ENCODE results near the gene SFMBT1. TPM values are rescaled to one million over a fixed set of nuclear protein-coding genes. Genes with fewer than 3 reads are reported as not detected.

Gene SFMBT1
- total and polyA plus RNA-seq, 12 donors: 3.1 to 19.1 (median 16.3) TPM

DNA sequence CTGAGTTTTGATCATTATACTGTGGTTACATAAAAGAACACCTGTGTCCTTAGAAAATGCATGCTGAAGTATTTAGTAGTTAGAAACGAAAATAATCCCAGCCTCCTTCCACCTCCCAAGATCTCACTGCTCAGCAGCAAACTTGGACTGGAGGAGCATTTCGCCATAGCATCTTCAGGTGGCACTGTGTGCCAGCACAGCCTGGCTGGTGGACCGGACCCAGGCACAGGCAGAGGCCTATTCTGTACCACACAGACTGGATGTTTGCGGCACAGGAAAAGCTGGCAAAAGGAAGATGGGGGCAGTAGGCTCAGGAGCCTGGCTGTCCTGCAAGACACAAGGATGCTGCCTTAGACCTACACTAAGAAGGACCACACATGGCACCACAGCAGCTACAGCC lies 158.7 kb downstream of the SFMBT1 start:
- H3K36me3 ChIP-seq: peaks cover 0 to 10% (median 0%) of the 10 kb centered on the region in 9 donors
- ATAC-seq (no peak), DNase-seq (no peak)
- intact Hi-C loops (cut with DNase I): loop anchor here in 1 of 10 donors (10.0 kb wide), 1 partner anchor 122 kb away; no protein-coding TSS in a partner anchor
- no peak overlapping the region for H3K4me3 ChIP-seq
- H3K27me3 ChIP-seq: no peaks in the 10 kb centered on the region
- TF ChIP-seq, protein P1, sequence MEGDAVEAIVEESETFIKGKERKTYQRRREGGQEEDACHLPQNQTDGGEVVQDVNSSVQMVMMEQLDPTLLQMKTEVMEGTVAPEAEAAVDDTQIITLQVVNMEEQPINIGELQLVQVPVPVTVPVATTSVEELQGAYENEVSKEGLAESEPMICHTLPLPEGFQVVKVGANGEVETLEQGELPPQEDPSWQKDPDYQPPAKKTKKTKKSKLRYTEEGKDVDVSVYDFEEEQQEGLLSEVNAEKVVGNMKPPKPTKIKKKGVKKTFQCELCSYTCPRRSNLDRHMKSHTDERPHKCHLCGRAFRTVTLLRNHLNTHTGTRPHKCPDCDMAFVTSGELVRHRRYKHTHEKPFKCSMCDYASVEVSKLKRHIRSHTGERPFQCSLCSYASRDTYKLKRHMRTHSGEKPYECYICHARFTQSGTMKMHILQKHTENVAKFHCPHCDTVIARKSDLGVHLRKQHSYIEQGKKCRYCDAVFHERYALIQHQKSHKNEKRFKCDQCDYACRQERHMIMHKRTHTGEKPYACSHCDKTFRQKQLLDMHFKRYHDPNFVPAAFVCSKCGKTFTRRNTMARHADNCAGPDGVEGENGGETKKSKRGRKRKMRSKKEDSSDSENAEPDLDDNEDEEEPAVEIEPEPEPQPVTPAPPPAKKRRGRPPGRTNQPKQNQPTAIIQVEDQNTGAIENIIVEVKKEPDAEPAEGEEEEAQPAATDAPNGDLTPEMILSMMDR (IDR thresholded peaks at IDR 0.05): no peak
- no peaks in the 10 kb centered on the region for H3K9me3 ChIP-seq
- no peak overlapping the region for H3K27ac ChIP-seq
- 93 to 95% methylated on average over 4 of the region's 4 CpGs for WGBS, 2 donors
- H3K4me1 ChIP-seq: peaks cover 0 to 34% (median 21%) of the 10 kb centered on the region in 9 donors

DNA sequence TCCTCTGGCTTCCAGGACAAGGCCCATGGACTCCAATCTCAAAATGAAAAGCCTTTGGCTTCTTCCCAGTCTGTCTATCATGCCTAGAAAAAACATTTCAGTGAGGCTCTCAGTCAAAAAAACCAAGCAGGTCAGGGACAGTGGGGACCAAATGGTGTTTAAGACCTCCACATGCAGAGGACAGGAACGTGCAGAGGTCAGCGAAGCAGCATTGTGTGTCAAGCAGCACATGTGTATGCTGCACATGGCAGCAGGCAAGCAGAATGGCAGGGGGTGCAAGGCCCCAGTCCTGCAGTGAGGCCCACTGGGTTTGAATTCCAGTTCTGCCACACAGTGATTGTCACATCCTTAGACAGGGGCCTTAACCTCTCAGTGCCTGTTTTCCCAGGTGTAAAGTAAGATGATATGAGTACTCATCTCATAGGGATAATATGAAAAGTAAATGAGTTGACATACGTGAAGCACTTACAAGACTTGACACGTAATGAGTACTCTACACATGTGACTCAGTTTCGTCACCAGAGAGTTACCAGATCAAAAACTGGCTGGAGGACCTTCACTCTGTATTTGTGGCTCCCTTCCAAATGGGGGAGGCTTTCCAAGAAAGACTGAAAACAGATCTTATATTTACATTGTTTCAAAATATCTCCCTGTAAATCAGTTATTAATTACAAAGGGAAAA lies 159.7 kb downstream of the SFMBT1 start:
- Histone ChIP-seq H3K4me1 (peaks cover 0 to 24% (median 11%) of the 10 kb centered on the region in 9 donors), H3K4me3 (no peak overlapping the region), H3K27me3 (no peaks in the 10 kb centered on the region), H3K9me3 (no peaks in the 10 kb centered on the region), H3K27ac (peak overlapping the region in 1 of 10 donors; percentile 33), H3K36me3 (peaks cover 0 to 10% (median 0%) of the 10 kb centered on the region in 9 donors)
- no peak for DNase-seq
- peak in 1 of 8 donors; percentile 60 for ATAC-seq
- WGBS, 2 donors: 79 to 85% methylated on average over 5 of the region's 5 CpGs
- TF ChIP-seq, protein P1 (IDR thresholded peaks at IDR 0.05): no peak
- intact Hi-C loops (cut with DNase I): loop anchor here in 1 of 10 donors (10.0 kb wide), 1 partner anchor 121 kb away; no protein-coding TSS in a partner anchor

DNA sequence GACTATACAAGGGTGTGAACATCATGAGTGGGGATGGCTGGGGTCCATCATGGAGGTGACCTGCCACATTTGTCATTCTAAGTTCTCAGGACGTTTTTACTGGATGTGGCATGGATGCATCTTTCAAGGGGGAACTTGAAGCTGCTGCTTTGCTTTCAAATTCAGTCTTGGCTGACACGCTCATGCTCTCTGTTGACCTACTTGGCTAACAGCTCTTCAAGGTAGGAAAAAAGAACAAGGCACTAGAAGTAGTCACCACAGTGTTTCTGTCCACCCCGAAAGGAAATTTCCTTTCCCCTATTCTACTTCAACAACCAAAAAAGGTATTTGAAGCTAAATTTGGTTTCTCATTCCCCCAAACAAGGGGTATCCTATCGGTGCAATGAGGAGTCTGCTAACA lies 163.5 kb downstream of the SFMBT1 start:
- peaks cover 0 to 22% (median 10%) of the 10 kb centered on the region in 9 donors for H3K4me1 ChIP-seq
- H3K27me3 ChIP-seq: no peaks in the 10 kb centered on the region
- no peak overlapping the region for H3K27ac ChIP-seq
- no peak overlapping the region for H3K4me3 ChIP-seq
- DNase-seq (no peak), ATAC-seq (no peak)
- peaks cover 0 to 26% (median 0%) of the 10 kb centered on the region in 9 donors for H3K36me3 ChIP-seq
- intact Hi-C loops (cut with DNase I): loop anchor here in 1 of 10 donors (10.0 kb wide), 1 partner anchor 118 kb away; no protein-coding TSS in a partner anchor
- TF ChIP-seq, protein P1 (IDR thresholded peaks at IDR 0.05): no peak
- no peaks in the 10 kb centered on the region for H3K9me3 ChIP-seq
- 91 to 93% methylated on average over 4 of the region's 4 CpGs for WGBS, 2 donors

GRCh38 chr3:52881871-52882270 lies 164.0 kb downstream of the SFMBT1 start:
- Histone ChIP-seq H3K27me3 (no peaks in the 10 kb centered on the region), H3K36me3 (peaks cover 0 to 26% (median 0%) of the 10 kb centered on the region in 9 donors), H3K4me1 (peaks cover 0 to 19% (median 10%) of the 10 kb centered on the region in 9 donors), H3K27ac (no peak overlapping the region), H3K9me3 (no peaks in the 10 kb centered on the region), H3K4me3 (no peak overlapping the region)
- ATAC-seq (no peak), DNase-seq (no peak)
- WGBS, 2 donors: 77 to 81% methylated on average over 4 of the region's 4 CpGs
- intact Hi-C loops (cut with DNase I): loop anchor here in 1 of 10 donors (10.0 kb wide), 1 partner anchor 117 kb away; no protein-coding TSS in a partner anchor
- TF ChIP-seq, protein P1 (IDR thresholded peaks at IDR 0.05): no peak

All from heart right ventricle (tissue), 16 donors.